ENCODE results near the gene BCAM.

Gene BCAM

DNA sequence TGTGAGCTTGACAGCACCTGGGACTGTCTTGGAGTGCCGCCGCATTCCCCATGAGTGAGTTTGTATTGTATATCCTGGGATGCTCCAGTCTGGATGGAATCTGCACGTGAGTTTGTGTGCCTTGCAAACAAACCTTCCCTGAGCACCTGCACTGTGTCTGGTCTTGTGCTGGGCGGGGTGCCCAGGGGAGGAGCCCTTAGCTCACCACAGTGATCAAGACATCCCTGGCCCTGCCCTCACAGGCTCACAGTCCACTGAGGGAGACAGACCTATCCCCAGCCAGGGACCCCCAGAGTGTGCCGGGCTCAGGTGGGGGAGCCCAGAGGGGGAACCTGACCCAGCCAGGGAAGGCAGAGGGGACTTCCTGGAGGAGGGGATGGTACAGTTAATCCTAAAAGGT, 1.7 kb upstream of the BCAM start:
- TF ChIP-seq, protein P1, sequence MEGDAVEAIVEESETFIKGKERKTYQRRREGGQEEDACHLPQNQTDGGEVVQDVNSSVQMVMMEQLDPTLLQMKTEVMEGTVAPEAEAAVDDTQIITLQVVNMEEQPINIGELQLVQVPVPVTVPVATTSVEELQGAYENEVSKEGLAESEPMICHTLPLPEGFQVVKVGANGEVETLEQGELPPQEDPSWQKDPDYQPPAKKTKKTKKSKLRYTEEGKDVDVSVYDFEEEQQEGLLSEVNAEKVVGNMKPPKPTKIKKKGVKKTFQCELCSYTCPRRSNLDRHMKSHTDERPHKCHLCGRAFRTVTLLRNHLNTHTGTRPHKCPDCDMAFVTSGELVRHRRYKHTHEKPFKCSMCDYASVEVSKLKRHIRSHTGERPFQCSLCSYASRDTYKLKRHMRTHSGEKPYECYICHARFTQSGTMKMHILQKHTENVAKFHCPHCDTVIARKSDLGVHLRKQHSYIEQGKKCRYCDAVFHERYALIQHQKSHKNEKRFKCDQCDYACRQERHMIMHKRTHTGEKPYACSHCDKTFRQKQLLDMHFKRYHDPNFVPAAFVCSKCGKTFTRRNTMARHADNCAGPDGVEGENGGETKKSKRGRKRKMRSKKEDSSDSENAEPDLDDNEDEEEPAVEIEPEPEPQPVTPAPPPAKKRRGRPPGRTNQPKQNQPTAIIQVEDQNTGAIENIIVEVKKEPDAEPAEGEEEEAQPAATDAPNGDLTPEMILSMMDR (IDR thresholded peaks at IDR 0.05; ENCODE audit: low read depth, low read length), result no peak
- no peak for DNase-seq (ENCODE audit: extremely low read depth, low read depth)

DNA sequence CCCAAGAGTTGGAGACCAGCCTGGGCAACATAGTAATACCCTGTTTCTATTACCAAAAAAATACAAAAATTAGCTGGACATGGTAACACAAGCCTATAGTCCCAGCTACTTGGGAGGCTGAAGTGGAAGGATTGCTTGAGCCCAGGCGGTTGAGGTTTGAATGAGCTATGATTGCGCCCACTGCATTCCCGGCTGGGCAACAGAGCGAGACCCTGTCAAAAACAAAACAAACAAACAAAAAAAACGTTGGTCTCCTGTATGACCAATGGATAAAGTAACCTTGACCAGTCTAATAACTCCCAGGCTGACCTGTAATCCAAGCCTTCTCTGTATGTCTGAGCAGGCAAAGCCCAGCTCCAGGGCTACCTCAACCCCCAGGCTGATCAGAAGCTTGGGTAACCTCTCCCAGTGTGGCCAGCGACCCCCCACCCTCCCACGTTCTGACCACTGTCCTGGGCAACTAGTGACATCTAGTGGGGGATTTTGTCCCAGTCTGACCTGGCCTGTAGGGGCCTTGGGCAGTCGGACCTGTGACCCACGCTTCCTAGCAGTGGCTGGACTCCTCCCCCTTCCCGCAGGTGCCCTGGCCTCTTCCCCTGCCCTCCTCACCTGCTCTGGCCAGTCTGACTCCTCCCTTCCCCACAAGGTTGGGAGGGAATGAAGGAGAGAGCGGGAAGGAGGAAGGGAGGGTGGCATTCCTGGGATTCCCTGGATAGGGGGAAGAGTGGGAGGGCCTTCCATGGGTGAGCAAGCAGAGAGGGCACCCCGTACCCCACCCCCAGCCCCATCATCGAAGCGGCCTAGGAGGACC, 1.0 kb upstream of the BCAM start:
- TF ChIP-seq, protein P1 (IDR thresholded peaks at IDR 0.05; ENCODE audit: low read depth, low read length), result peak; percentile 53
- DNase-seq (ENCODE audit: extremely low read depth, low read depth), result peak; percentile 15

DNA sequence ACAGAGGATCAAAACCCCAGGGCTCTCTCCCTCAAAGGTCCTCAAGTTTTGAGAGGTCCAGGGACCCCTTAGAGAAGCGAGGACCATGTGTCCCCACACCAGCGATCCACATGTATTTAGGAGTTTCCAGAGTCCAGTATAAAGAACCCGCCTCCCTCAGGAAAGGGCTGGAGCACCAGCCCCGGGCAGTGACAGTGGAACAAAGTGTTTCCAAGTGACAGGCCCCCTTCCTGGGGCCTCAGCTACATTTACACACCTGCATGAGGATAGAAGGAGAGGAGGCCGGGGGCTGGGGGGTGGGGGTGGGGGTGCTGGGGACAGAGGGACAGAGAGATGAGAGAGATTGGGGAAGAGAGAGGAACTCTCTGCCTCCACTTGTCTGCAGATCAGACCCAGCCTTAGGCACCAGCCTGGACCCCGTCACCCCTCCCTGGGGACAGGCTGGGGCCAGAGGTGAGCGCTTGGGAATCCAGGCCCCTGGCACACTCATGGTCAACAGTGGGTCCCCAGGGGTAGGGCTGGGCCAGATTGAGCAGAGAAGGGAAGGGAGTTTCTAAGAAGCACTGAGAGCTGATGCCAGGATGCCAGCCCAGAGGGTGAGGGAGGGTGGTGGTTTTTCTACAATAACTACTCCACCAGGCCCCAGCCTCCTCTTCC, 802 bp downstream of the BCAM start:
- no peak for DNase-seq (ENCODE audit: extremely low read depth, low read depth)
- TF ChIP-seq, protein P1 (IDR thresholded peaks at IDR 0.05; ENCODE audit: low read depth, low read length), result no peak

DNA sequence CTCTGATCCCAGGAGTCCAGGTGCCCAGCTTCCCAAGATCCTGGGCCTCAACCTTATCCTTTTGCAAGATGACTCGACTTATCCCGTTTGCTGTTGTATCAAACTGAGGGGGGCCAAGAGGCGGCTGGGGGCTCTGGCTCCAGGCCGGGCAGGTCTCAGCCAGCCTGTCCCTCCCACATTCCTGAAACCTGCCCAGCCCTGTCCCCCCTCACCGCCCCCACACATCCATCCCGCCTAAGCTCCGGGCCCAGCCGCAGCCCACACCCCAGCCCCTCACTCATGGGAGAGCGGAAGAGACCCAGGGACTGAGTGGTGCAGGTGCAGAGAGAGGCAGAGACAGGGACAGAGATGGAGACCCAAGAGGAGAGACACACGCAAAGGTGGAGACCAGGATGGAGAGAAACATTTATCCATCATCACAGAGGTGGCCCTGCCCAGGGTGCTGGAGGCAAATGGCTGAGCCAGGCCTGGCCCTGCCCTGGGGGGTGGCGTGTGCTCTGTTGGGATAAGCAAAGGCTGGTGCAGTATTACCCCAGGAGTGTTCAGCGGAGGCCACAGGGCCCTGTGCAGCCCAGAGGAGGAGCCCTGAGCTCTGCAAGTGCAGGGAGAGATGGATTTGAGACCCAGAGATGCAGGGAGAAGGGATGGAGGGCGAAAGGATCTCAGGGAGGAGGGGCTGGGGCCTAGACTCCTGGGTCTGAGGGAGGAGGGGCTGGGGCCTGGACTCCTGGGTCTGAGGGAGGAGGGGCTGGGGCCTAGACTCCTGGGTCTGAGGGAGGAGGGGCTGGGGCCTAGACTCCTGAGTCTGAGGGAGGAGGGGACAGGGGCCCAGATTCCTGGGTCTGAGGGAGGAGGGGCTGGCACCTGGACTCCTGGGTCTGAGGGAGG, 1.6 kb downstream of the BCAM start:
- TF ChIP-seq, protein P1 (IDR thresholded peaks at IDR 0.05; ENCODE audit: low read depth, low read length), result no peak
- no peak for DNase-seq (ENCODE audit: extremely low read depth, low read depth)

DNA sequence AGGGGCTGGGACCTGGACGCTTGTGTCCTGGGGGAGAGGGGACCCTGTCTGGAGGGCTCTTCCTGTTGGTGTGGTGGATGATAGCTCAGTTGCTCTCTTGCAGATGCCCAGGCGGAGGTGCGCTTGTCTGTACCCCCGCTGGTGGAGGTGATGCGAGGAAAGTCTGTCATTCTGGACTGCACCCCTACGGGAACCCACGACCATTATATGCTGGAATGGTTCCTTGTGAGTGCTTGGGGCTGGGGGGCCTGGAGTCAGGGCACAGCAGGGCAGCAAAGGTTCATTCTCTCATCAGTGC, 2.2 kb downstream of the BCAM start:
- TF ChIP-seq, protein P1 (IDR thresholded peaks at IDR 0.05; ENCODE audit: low read depth, low read length), result no peak
- no peak for DNase-seq (ENCODE audit: extremely low read depth, low read depth)

DNA sequence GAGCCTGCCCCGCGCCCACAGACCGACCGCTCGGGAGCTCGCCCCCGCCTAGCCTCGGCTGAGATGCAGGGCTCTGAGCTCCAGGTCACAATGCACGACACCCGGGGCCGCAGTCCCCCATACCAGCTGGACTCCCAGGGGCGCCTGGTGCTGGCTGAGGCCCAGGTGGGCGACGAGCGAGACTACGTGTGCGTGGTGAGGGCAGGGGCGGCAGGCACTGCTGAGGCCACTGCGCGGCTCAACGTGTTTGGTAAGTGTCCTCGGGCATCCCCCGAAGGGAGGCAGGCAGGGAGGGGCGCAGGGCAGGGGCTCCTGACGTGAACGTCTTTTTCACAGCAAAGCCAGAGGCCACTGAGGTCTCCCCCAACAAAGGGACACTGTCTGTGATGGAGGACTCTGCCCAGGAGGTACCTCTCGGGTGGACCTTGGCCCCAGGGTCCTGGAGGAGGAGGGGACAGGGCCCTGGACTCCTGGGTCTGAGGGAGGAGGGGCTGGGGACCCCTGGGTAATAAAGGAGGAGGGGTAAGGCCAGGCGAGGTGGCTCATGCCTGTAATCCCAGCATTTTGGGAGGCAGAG, 3.3 kb downstream of the BCAM start:
- TF ChIP-seq, protein P1 (IDR thresholded peaks at IDR 0.05; ENCODE audit: low read depth, low read length), result no peak
- DNase-seq (ENCODE audit: extremely low read depth, low read depth), result no peak

All from AG09319 (cell line).